C4-2B (cell line): ENCODE results near the gene UNC119.

ENCODE experiments used
- H3K27ac ChIP-seq: fragments of 450-650 bp; 2 replicates; pipeline ENCODE4 v1.5.1; 2017
- CTCF ChIP-seq: fragments of 450-650 bp; conservative IDR thresholded peaks from 2 replicates; pipeline ENCODE4 v1.5.1; 2017; ENCODE audit warnings: mild to moderate bottlenecking
- ZFX ChIP-seq: fragments of 450-650 bp; IDR thresholded peaks from 2 replicates; pipeline ENCODE4 v1.6.1; 2017

The UNC119 gene

GRCh38 chr17:28548417-28549130 is 3.9 kb downstream of the UNC119 start:
- no peak overlapping the region for H3K27ac ChIP-seq

GRCh38 chr17:28547623-28548416 is 4.6 kb downstream of the UNC119 start:
- no peak for TF ChIP-seq ZFX
- peak; percentile 99 for TF ChIP-seq CTCF
- no peak overlapping the region for H3K27ac ChIP-seq

More at GRCh38 chr17:28548417-28549130, 3.9 kb downstream of the UNC119 start:
- TF ChIP-seq ZFX: no peak
- peak; percentile 38 for TF ChIP-seq CTCF

- H3K27ac ChIP-seq: no peak overlapping the region
Observed at GRCh38 chr17:28547096-28547622, 5.3 kb downstream of the UNC119 start.

GRCh38 chr17:28545787-28546415 is 6.5 kb downstream of the UNC119 start:
- TF ChIP-seq CTCF (no peak), ZFX (no peak)
- H3K27ac ChIP-seq: no peak overlapping the region

More at GRCh38 chr17:28547096-28547622, 5.3 kb downstream of the UNC119 start:
- TF ChIP-seq CTCF (no peak), ZFX (no peak)

- no peak overlapping the region for H3K27ac ChIP-seq
- no peak for TF ChIP-seq ZFX
- TF ChIP-seq CTCF: no peak
Observed at GRCh38 chr17:28545141-28545503, 7.3 kb downstream of the UNC119 start.

GRCh38 chr17:28544402-28545140 is 7.9 kb downstream of the UNC119 start:
- no peak for TF ChIP-seq CTCF
- no peak for TF ChIP-seq ZFX
- H3K27ac ChIP-seq: no peak overlapping the region
